VCaP (cell line): ENCODE data around the gene PHF2.
A peak's percentile ranks its signal among the peaks of the same experiment; 100 is the strongest.

ENCODE experiments used
- H3K27ac ChIP-seq: fragments of 450-650 bp; 2 replicates; pipeline ENCODE4 v1.5.1; 2017
- CTCF ChIP-seq: fragments of 450-650 bp; conservative IDR thresholded peaks from 2 replicates; pipeline ENCODE4 v1.5.1; 2017; ENCODE audit warnings: mild to moderate bottlenecking, moderate library complexity

Gene PHF2

GRCh38 chr9:93557366-93558137, 18.8 kb upstream of the PHF2 start:
- no peak for TF ChIP-seq CTCF
- no peak overlapping the region for H3K27ac ChIP-seq

GRCh38 chr9:93558503-93558902, 17.9 kb upstream of the PHF2 start:
- TF ChIP-seq CTCF: no peak
- H3K27ac ChIP-seq: no peak overlapping the region

GRCh38 chr9:93560991-93561390, 15.4 kb upstream of the PHF2 start:
- no peak overlapping the region for H3K27ac ChIP-seq
- no peak for TF ChIP-seq CTCF

GRCh38 chr9:93562157-93562556, 14.2 kb upstream of the PHF2 start:
- no peak for TF ChIP-seq CTCF
- H3K27ac ChIP-seq: no peak overlapping the region

- no peak overlapping the region; the same call in 1 of the 2 replicates for H3K27ac ChIP-seq
- no peak for TF ChIP-seq CTCF
Observed at GRCh38 chr9:93565089-93565488, 11.3 kb upstream of the PHF2 start.

- peak; percentile 97 for TF ChIP-seq CTCF
- H3K27ac ChIP-seq: peak overlapping the region; percentile 92
Observed at GRCh38 chr9:93566408-93567270, 9.7 kb upstream of the PHF2 start.

- no peak for TF ChIP-seq CTCF
- peak overlapping the region; percentile 92 for H3K27ac ChIP-seq
Observed at GRCh38 chr9:93567271-93567959, 9.0 kb upstream of the PHF2 start.
